NCI-H2107 (cell line): ENCODE measurements around the gene RHOT2.

ENCODE experiments used
- DNase-seq: peaks from one replicate; lab custom pipeline; 2025; lab: John Stamatoyannopoulos, UW

The RHOT2 gene

GRCh38 chr16:647173-647902 is 20.6 kb upstream of the RHOT2 start:
- DNase-seq = no peak

- DNase-seq = no peak
Observed at GRCh38 chr16:648071-648780, 19.7 kb upstream of the RHOT2 start.

GRCh38 chr16:648781-649589 is 18.9 kb upstream of the RHOT2 start, which contains the start of gene WDR90:
TSS of gene WDR90 (plus strand) at chr16:649365. CDS start at chr16:649417, 52 bp downstream.
- peak; percentile 55 for DNase-seq

- no peak for DNase-seq
Observed at GRCh38 chr16:649631-650030, 18.3 kb upstream of the RHOT2 start.

GRCh38 chr16:651844-652243 is 16.1 kb upstream of the RHOT2 start:
- DNase-seq = no peak

- DNase-seq = no peak
Observed at GRCh38 chr16:652454-653305, 15.3 kb upstream of the RHOT2 start.

GRCh38 chr16:654034-654433 is 13.9 kb upstream of the RHOT2 start:
- DNase-seq = no peak

- no peak for DNase-seq
Observed at GRCh38 chr16:657487-657886, 10.4 kb upstream of the RHOT2 start.

GRCh38 chr16:658679-659571 is 9.0 kb upstream of the RHOT2 start:
- DNase-seq = no peak

GRCh38 chr16:659618-660017 is 8.3 kb upstream of the RHOT2 start:
- DNase-seq = no peak

- no peak for DNase-seq
Observed at GRCh38 chr16:660132-660458, 7.8 kb upstream of the RHOT2 start.

- DNase-seq = no peak
Observed at GRCh38 chr16:660459-661183, 7.3 kb upstream of the RHOT2 start.

GRCh38 chr16:661184-661821 is 6.6 kb upstream of the RHOT2 start:
- DNase-seq = no peak

GRCh38 chr16:662095-662494 is 5.8 kb upstream of the RHOT2 start:
- DNase-seq = no peak

GRCh38 chr16:662597-662996 is 5.3 kb upstream of the RHOT2 start:
- DNase-seq = no peak

GRCh38 chr16:666572-666971 is 1.4 kb upstream of the RHOT2 start:
- no peak for DNase-seq

GRCh38 chr16:667113-667779 is 686 bp upstream of the RHOT2 start:
- DNase-seq = no peak

- no peak for DNase-seq
Observed at GRCh38 chr16:668519-669171, 713 bp downstream of the RHOT2 start.

GRCh38 chr16:669666-670065 is 1.7 kb downstream of the RHOT2 start:
- DNase-seq = no peak
